HepG2 (cell line): Measurements from ENCODE around the gene PCBP4. TPM values are rescaled to one million over a fixed set of nuclear protein-coding genes. Genes with fewer than 3 reads are reported as not detected.
A peak's percentile ranks its signal among the peaks of the same experiment; 100 is the strongest.

Experiments
- GLI4 ChIP-seq: sonication (generic); formaldehyde crosslinking; IDR thresholded peaks from 2 replicates; pipeline ENCODE4 v1.5.1; 2020; ENCODE audit warnings: missing genetic modification reagents, mild to moderate bottlenecking, moderate library complexity, borderline replicate concordance
- GRHL1 ChIP-seq: sonication (generic); formaldehyde crosslinking; conservative IDR thresholded peaks from 2 replicates; pipeline ENCODE4 v1.8.0; 2022; ENCODE audit warnings: missing genetic modification reagents
- KLF16 ChIP-seq, 2 experiments: sonication (generic) in 1 of 2; formaldehyde crosslinking in 1 of 2; IDR thresholded peaks; 2 replicates each; pipeline versions ENCODE4 v1.6.1 to v1.8.0; 2016 to 2023; ENCODE audit warnings: missing genetic modification reagents in 2 of 2, missing compliant biosample characterization in 1 of 2
- ONECUT2 ChIP-seq: sonication (generic); formaldehyde crosslinking; IDR thresholded peaks from 2 replicates; pipeline ENCODE4 v1.4.0; 2020; ENCODE audit warnings: missing genetic modification reagents
- PITX1 ChIP-seq: sonication (generic); formaldehyde crosslinking; IDR thresholded peaks from 2 replicates; pipeline ENCODE4 v1.5.1; 2020; ENCODE audit warnings: mild to moderate bottlenecking, missing genetic modification reagents
- SMAD1 ChIP-seq: sonication (generic); formaldehyde crosslinking; IDR thresholded peaks from 2 replicates; pipeline ENCODE4 v1.4.0; 2020; ENCODE audit warnings: missing genetic modification reagents, low read depth, mild to moderate bottlenecking, borderline replicate concordance
- TAF1 ChIP-seq: sonication (generic); formaldehyde crosslinking; IDR thresholded peaks from 2 replicates; pipeline ENCODE4 v1.4.0; 2020; ENCODE audit warnings: missing genetic modification reagents
- U2AF2 ChIP-seq: fragments of 200-400 bp; formaldehyde crosslinking; IDR thresholded peaks from 2 replicates; pipeline ENCODE4 v1.6.1; 2017; ENCODE audit warnings: low read depth, mild to moderate bottlenecking, low read length
- ZBTB40 ChIP-seq, 2 experiments: fragments of 450-650 bp in 1 of 2; sonication (generic) in 1 of 2; formaldehyde crosslinking in 1 of 2; IDR thresholded peaks; 2 replicates each; pipeline versions ENCODE4 v1.6.1 to v1.8.0; 2016 to 2022; ENCODE audit warnings: antibody characterized with exemption in 1 of 2, mild to moderate bottlenecking in 1 of 2, missing genetic modification reagents in 1 of 2
- ZEB1 ChIP-seq: IDR thresholded peaks from 2 replicates; pipeline ENCODE4 v1.6.1; 2012; ENCODE audit warnings: mild to moderate bottlenecking, low read depth, inconsistent platforms; ENCODE audit not compliant: insufficient replicate concordance
- ZNF589 ChIP-seq: sonication (generic); formaldehyde crosslinking; conservative IDR thresholded peaks from 2 replicates; pipeline ENCODE4 v1.8.0; 2022; ENCODE audit warnings: mild to moderate bottlenecking, moderate library complexity, missing genetic modification reagents
- polyA plus RNA-seq, 8 experiments: library from polyadenylated mRNA; depleted of rRNA in 3 of 8; stranded (reverse) in 7 of 8; unstranded in 1 of 8; fragments of >200 nt; fragmentation: Illumina TruSeq in 4 of 8; extraction: Trizol in 4 of 8; gene quantifications; 2 replicates each; pipeline versions ENCODE4 v1.2.1 to v1.2.3, GENCODE V29; 2011 to 2016; ENCODE audit warnings: low read depth in 4 of 8, missing spikeins in 1 of 8, mixed read lengths in 1 of 8; ENCODE audit not compliant: insufficient read depth in 1 of 8
- total RNA-seq, 5 experiments: library from RNA; depleted of rRNA; stranded (reverse); fragments of >200 nt; fragmentation: Illumina TruSeq; extraction: Trizol; gene quantifications; 2 replicates each; pipeline ENCODE4 v1.2.3, GENCODE V29; 2016; ENCODE audit warnings: low read depth in 1 of 5
- TF ChIP-seq, protein P1 (sequence below): sonication (generic); formaldehyde crosslinking; IDR thresholded peaks from 2 replicates; pipeline ENCODE4 v1.5.1; 2020; ENCODE audit warnings: missing genetic modification reagents, mild to moderate bottlenecking, borderline replicate concordance

Gene PCBP4
- total and polyA plus RNA-seq, 2 of the 13 experiments (the other 11 are each of a cell fraction or from before 2014, with no cell fraction given): 36.8 to 51.3 TPM

GRCh38 chr3:51995346-51996163 is 28.3 kb upstream of the PCBP4 start, which contains the start of gene RPL29 (continued):
- 0 out of 2 replicates have a peak, but pooled peaks have one; percentile 24 for TF ChIP-seq U2AF2
- peak; percentile 89 for TF ChIP-seq ZNF589
- TF ChIP-seq ZEB1: peak; percentile 89
- TF ChIP-seq ZBTB40 (IDR thresholded peaks at IDR 0.05): peak; percentile 97
- no peak; the same call in 1 of the 2 replicates for TF ChIP-seq ZBTB40 (CRISPR knock-in tag; IDR thresholded peaks at IDR 0.05)
- peak; percentile 100 for TF ChIP-seq TAF1 (CRISPR knock-in tag)
- TF ChIP-seq SMAD1: no peak
- TF ChIP-seq KLF16 (CRISPR knock-in tag; IDR thresholded peaks at IDR 0.05): peak in 1 of 2 experiments; percentile 93; a peak in 2 of 4 replicates
- peak; percentile 50; the same call in 1 of the 2 replicates for TF ChIP-seq GLI4
- no peak for TF ChIP-seq ONECUT2 (CRISPR knock-in tag)
- TF ChIP-seq PITX1 (CRISPR knock-in tag): peak; percentile 58; the same call in 1 of the 2 replicates
- TF ChIP-seq GRHL1 (CRISPR knock-in tag): no peak; the same call in 1 of the 2 replicates
- TF ChIP-seq, protein P1, sequence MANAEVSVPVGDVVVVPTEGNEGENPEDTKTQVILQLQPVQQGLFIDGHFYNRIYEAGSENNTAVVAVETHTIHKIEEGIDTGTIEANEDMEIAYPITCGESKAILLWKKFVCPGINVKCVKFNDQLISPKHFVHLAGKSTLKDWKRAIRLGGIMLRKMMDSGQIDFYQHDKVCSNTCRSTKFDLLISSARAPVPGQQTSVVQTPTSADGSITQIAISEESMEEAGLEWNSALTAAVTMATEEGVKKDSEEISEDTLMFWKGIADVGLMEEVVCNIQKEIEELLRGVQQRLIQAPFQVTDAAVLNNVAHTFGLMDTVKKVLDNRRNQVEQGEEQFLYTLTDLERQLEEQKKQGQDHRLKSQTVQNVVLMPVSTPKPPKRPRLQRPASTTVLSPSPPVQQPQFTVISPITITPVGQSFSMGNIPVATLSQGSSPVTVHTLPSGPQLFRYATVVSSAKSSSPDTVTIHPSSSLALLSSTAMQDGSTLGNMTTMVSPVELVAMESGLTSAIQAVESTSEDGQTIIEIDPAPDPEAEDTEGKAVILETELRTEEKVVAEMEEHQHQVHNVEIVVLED (CRISPR knock-in tag): peak; percentile 81; the same call in 1 of the 2 replicates
